B cell (primary cell): ENCODE data around the gene ZNF808. TPM values are rescaled to one million over a fixed set of nuclear protein-coding genes. Genes with fewer than 3 reads are reported as not detected.

Experiments
- ATAC-seq: fragments of 200-7000 bp; cut with Tn5 transposase; one replicate; pipeline ENCODE4 v1.10.0; 2021; ENCODE audit warnings: low read depth, mild to moderate bottlenecking, moderate number of reproducible peaks, moderate library complexity
- CTCF ChIA-PET: fragments of 350-600 bp; sonication (Branson Sonifier 250); formaldehyde crosslinking; loops from one replicate; lab custom pipeline; 2021; ENCODE audit warnings: antibody characterized with exemption, inconsistent platforms; lab: Charles Lee
- POLR2A ChIA-PET: fragments of 350-600 bp; sonication (Branson Sonifier 250); formaldehyde crosslinking; loops from one replicate; lab custom pipeline; 2021; ENCODE audit warnings: antibody characterized with exemption; lab: Charles Lee
- DNase-seq: peaks from one replicate; pipeline ENCODE4 v3.0.0; 2013
- H2AFZ ChIP-seq: 2 replicates; pipeline ENCODE4 v1.6.1; 2012; ENCODE audit warnings: mild to moderate bottlenecking, low read depth, low read length; ENCODE audit not compliant: insufficient read depth, poor library complexity, severe bottlenecking
- H3K27ac ChIP-seq, 2 donors: 1 replicate in 1 of 2; 2 replicates in 1 of 2; pipeline ENCODE4 v1.5.1; 2012 to 2013; ENCODE audit warnings: low read length in 2 of 2, mild to moderate bottlenecking in 2 of 2, moderate library complexity in 1 of 2
- H3K27me3 ChIP-seq, 4 experiments: fragments of 200-600 bp in 1 of 4; sonication (generic) in 1 of 4; replicated peaks in 1 of 4; 1 replicate in 2 of 4; 2 replicates in 2 of 4; pipeline versions ENCODE4 v1.6.1 to v1.7.0; 2013 to 2016; ENCODE audit warnings: low read length in 3 of 4, mild to moderate bottlenecking in 2 of 4, mixed read lengths in 1 of 4, moderate library complexity in 1 of 4; ENCODE audit not compliant: insufficient read depth in 4 of 4, control insufficient read depth in 3 of 4; ENCODE audit errors: control extremely low read depth in 1 of 4
- H3K36me3 ChIP-seq, 2 experiments: replicated peaks in 1 of 2; 1 replicate in 1 of 2; 2 replicates in 1 of 2; pipeline versions ENCODE4 v1.6.1 to v1.7.1; 2013; ENCODE audit warnings: low read length in 1 of 2; ENCODE audit not compliant: insufficient read depth in 2 of 2, control insufficient read depth in 1 of 2; ENCODE audit errors: control extremely low read depth in 1 of 2, extremely low read depth in 1 of 2
- H3K4me1 ChIP-seq, 2 donors: fragments of 200-600 bp in 1 of 2; sonication (generic) in 1 of 2; 1 replicate in 1 of 2; 2 replicates in 1 of 2; pipeline versions ENCODE4 v1.5.1 to v1.6.1; 2013 to 2017; ENCODE audit warnings: low read length in 2 of 2; ENCODE audit not compliant: control insufficient read depth in 2 of 2, insufficient read depth in 2 of 2
- H3K4me2 ChIP-seq: replicated peaks from 2 replicates; pipeline ENCODE3; 2012; ENCODE audit warnings: mild to moderate bottlenecking, low read depth, low read length; ENCODE audit not compliant: poor library complexity, severe bottlenecking
- H3K4me3 ChIP-seq, 5 experiments: fragments of 200-600 bp in 1 of 5; sonication (generic) in 1 of 5; 1 replicate in 3 of 5; 2 replicates in 2 of 5; pipeline versions ENCODE4 v1.5.1 to v1.7.0; 2011 to 2016; ENCODE audit warnings: low read length in 4 of 5, mild to moderate bottlenecking in 4 of 5, low read depth in 2 of 5, control low read depth in 1 of 5, moderate library complexity in 1 of 5; ENCODE audit not compliant: insufficient read depth in 1 of 5; ENCODE audit errors: control extremely low read depth in 1 of 5, extremely low read depth in 1 of 5
- H3K79me2 ChIP-seq: fragments of 200-600 bp; sonication (generic); one replicate; pipeline ENCODE4 v1.6.0; 2016; ENCODE audit warnings: low read length; ENCODE audit not compliant: control insufficient read depth, insufficient read depth
- H3K9ac ChIP-seq: fragments of 200-600 bp; sonication (generic); 2 replicates; pipeline ENCODE4 v1.6.1; 2017; ENCODE audit warnings: mild to moderate bottlenecking, low read length, moderate library complexity
- H3K9me3 ChIP-seq, 3 donors: one replicate each; pipeline versions ENCODE4 v1.6.1 to v1.7.1; 2013; ENCODE audit warnings: low read length in 2 of 3; ENCODE audit not compliant: control insufficient read depth in 2 of 3, insufficient read depth in 1 of 3; ENCODE audit errors: control extremely low read depth in 1 of 3
- H4K20me1 ChIP-seq: 2 replicates; pipeline ENCODE4 v1.6.0; 2012; ENCODE audit warnings: mild to moderate bottlenecking, low read length; ENCODE audit not compliant: insufficient read depth, control insufficient read depth, poor library complexity, severe bottlenecking
- H3K27ac Mint-ChIP-seq: one replicate; pipeline ENCODE4 v1.8.0; 2021; ENCODE audit warnings: mixed read lengths
- H3K27me3 Mint-ChIP-seq: one replicate; pipeline ENCODE4 v1.8.0; 2021; ENCODE audit warnings: mixed read lengths
- H3K4me1 Mint-ChIP-seq: one replicate; pipeline ENCODE4 v1.8.0; 2021; ENCODE audit warnings: mixed read lengths
- H3K4me3 Mint-ChIP-seq: one replicate; pipeline ENCODE4 v1.8.0; 2021; ENCODE audit warnings: mixed read lengths
- H3K9me3 Mint-ChIP-seq: one replicate; pipeline ENCODE4 v1.8.0; 2022; ENCODE audit warnings: mixed read lengths; ENCODE audit not compliant: insufficient read depth
- CTCF ChIP-seq: fragments of 200-600 bp; IDR thresholded peaks from one replicate; pipeline ENCODE4 v1.8.0; 2022; ENCODE audit warnings: antibody characterized with exemption, mild to moderate bottlenecking
- EZH2 ChIP-seq: IDR thresholded peaks from 2 replicates; pipeline ENCODE4 v1.6.1; 2012; ENCODE audit warnings: borderline replicate concordance, low read depth, mild to moderate bottlenecking, moderate library complexity, low read length; ENCODE audit not compliant: insufficient read depth, poor library complexity, severe bottlenecking
- WGBS: methylation state at CpG from one replicate; pipeline ENCODE4 v1.1.5; 2013; ENCODE audit warnings: missing lambda C conversion rate; ENCODE audit not compliant: insufficient coverage; 5-methylcytosine and 5-hydroxymethylcytosine counted together
- intact Hi-C: fragments of 100-400 bp; cut with micrococcal nuclease; formaldehyde crosslinking; loops from one replicate; pipeline ENCODE4 v1.10.0; 2022
- polyA plus RNA-seq: library from polyadenylated mRNA; depleted of rRNA; stranded (reverse); fragments of >200 nt; gene quantifications from 2 replicates; pipeline ENCODE4 v1.2.3, GENCODE V29; 2012
- total RNA-seq, 2 donors: library from RNA; stranded (reverse); fragments of 120-200 nt in 1 of 2; gene quantifications; 1 replicate in 1 of 2; 2 replicates in 1 of 2; pipeline versions ENCODE4 v1.2.3 to v1.2.4, GENCODE V29; 2013 to 2022

Gene ZNF808
- total and polyA plus RNA-seq, 2 donors (not counting 1 experiment from before 2014, with no cell fraction given), result 8.8 to 56.0 TPM

GRCh38 chr19:52492994-52493470 is 34.4 kb upstream of the ZNF808 start:
- H3K9me3 ChIP-seq, result peaks cover 1 to 83% (median 25%) of the 10 kb centered on the region in 3 donors
- H3K9ac ChIP-seq, result no peak overlapping the region
- peaks cover 2% of the 10 kb centered on the region for H3K27me3 Mint-ChIP-seq
- H2AFZ ChIP-seq, result no peak overlapping the region
- ChIA-PET POLR2A (no interaction called here), CTCF (no interaction called here)
- no peak overlapping the region for H3K27ac ChIP-seq
- H3K4me2 ChIP-seq, result no peak overlapping the region
- H3K79me2 ChIP-seq, result no peaks in the 10 kb centered on the region
- H3K4me1 Mint-ChIP-seq, result no peaks in the 10 kb centered on the region
- no peak overlapping the region for H3K27ac Mint-ChIP-seq
- H3K9me3 Mint-ChIP-seq, result peaks cover 20% of the 10 kb centered on the region
- no peaks in the 10 kb centered on the region for H3K27me3 ChIP-seq
- 36% methylated on average over 28 of the region's 28 CpGs for WGBS
- no peaks in the 10 kb centered on the region for H4K20me1 ChIP-seq
- no peaks in the 10 kb centered on the region for H3K36me3 ChIP-seq
- H3K4me3 ChIP-seq, result no peak overlapping the region
- intact Hi-C loops, result no loop called here
- DNase-seq (no peak), ATAC-seq (no peak)
- no peak overlapping the region for H3K4me3 Mint-ChIP-seq
- no peaks in the 10 kb centered on the region for H3K4me1 ChIP-seq
- TF ChIP-seq CTCF (no peak), EZH2 (no peak)

- no peak overlapping the region for H3K4me3 Mint-ChIP-seq
- H3K9me3 ChIP-seq, result peaks cover 1 to 82% (median 23%) of the 10 kb centered on the region in 3 donors
These were observed 33.0 kb upstream of the ZNF808 start for GRCh38 chr19:52494518-52494917.

More at GRCh38 chr19:52494518-52494917, 33.0 kb upstream of the ZNF808 start:
- ATAC-seq (no peak), DNase-seq (no peak)
- H3K9ac ChIP-seq, result no peak overlapping the region
- no peak for TF ChIP-seq CTCF
- TF ChIP-seq EZH2, result no peak
- no peak overlapping the region for H3K4me3 ChIP-seq
- CTCF ChIA-PET, result interaction anchor here (0.6 kb wide), 1 partner anchor 9 kb away, joined by 3 read pairs; no protein-coding TSS in a partner anchor
- H3K27me3 Mint-ChIP-seq, result peaks cover 2% of the 10 kb centered on the region
- H3K79me2 ChIP-seq, result no peaks in the 10 kb centered on the region
- no peaks in the 10 kb centered on the region for H3K4me1 ChIP-seq
- H3K36me3 ChIP-seq, result no peaks in the 10 kb centered on the region
- peaks cover 25% of the 10 kb centered on the region for H3K9me3 Mint-ChIP-seq
- no peaks in the 10 kb centered on the region for H3K4me1 Mint-ChIP-seq
- POLR2A ChIA-PET, result no interaction called here
- H2AFZ ChIP-seq, result no peak overlapping the region
- H3K4me2 ChIP-seq, result no peak overlapping the region
- intact Hi-C loops, result no loop called here
- H3K27ac Mint-ChIP-seq, result no peak overlapping the region
- H4K20me1 ChIP-seq, result no peaks in the 10 kb centered on the region
- H3K27ac ChIP-seq, result no peak overlapping the region
- no peaks in the 10 kb centered on the region for H3K27me3 ChIP-seq
- 100% methylated on average over 1 of the region's 3 CpGs for WGBS
